CD4-positive, alpha-beta T cell treated with Interleukin-21 for 1 hour (primary cell): ENCODE data around the gene GZMM.
A peak's percentile ranks its signal among the peaks of the same experiment; 100 is the strongest.

Experiments used
- DNase-seq: peaks from one replicate; pipeline ENCODE4 v3.0.0-alpha.2; 2020

The GZMM gene

DNA sequence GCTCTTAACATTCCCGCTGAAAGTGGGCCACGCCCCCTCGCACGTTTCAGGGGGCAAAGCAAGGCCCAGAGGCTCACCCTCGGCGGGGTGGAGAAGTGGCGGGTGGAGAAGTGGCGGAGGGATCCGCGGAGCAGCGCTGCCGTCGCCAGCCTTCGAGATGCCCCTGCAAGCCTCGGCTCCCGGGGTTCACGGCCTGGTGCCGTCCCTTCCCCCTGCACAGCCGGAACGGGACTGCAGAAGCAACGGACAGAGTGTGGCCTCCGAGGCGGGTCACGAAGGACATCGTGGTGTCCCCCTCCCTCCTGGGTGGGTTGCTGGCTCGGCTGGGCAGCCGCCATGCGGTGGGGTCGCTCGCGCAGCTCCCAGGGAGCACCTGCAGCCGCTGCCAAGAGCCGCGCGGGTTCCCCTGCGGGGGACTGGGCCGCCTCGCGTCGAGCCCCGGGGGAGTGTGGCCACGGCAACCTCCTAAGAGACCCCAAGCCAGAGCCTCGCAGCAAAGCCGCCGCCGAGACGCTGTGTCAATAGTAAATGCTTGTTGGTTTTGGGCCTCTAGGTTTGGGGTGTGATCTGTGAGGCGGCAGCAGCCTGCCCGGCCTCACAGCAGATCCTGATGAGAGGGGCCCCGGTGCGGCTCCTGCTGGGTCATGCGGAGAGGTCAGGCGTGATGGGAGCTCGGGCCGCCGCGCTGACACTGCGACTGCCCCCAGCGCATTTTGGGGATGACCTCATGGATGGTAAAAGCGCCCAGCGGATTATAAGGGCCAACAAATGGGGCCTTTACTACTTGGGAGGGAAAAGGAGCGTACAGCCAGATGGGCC is 31.1 kb upstream of the GZMM start:
- no peak for DNase-seq

- DNase-seq = no peak
Measured at GRCh38 chr19:513368-514165, 30.3 kb upstream of the GZMM start.

DNA sequence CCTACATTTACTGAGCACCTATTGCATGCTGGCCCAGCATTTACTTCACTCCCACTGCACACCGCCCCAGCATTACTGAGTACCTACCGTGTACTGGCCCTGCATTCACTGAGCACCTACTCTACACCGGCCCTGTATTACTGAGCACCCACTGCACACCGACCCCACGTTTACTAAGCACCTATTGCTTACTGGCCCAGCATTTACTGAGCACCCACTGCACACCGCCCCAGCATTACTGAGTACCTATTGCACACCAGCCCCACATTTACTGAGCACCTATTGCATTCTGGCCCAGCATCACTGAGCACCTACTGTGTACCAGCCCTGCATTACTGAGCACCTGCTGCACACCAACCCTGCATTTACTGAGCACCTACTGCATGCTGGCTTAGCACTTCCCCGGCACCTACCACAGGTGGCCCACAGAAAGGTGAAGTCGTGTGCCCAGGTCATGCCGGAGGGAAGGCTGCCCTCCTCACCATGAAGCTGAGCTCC is 29.6 kb upstream of the GZMM start:
- DNase-seq = no peak

DNA sequence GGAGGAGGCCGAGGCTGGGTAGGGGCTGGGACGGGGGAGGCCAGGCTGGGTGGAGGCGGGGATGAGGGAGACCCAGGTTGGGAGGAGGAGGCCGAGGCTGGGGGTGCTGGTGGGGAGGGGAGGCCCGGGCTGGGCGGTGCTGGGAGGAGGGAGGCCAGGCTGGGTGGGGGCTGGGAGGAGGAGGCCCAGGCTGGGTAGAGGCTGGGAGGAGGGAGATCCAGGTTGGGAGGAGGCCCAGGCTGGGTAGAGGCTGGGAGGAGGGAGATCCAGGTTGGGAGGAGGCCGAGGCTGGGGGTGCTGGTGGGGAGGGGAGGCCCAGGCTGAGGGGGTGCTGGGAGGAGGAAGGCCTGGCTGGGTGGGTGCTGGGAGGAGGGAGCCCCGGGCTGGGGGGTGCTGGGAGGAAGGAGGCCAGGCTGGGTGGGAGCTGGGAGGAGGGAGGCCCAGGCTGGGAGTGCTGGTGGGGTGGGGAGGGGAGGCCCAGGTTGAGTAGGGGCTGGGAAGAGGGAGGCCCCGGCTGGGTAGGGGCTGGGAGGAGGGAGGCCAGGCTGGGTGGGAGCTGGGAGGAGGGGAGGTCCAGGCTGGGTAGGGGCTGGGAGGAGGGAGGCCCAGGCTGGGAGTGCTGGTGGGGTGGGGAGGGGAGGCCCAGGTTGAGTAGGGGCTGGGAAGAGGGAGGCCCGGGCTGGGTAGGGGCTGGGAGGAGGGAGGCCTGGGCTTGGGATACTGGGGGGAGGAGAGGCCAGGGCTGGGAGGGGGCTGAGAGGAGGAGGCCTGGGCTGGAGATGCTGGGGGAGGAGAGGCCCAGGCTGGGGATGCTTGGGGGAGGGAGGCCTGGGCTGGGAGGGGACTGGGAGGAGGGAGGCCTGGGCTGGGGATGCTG is 25.9 kb upstream of the GZMM start:
- no peak for DNase-seq

GRCh38 chr19:518598-519231 is 25.1 kb upstream of the GZMM start:
- peak; percentile 63 for DNase-seq

DNA sequence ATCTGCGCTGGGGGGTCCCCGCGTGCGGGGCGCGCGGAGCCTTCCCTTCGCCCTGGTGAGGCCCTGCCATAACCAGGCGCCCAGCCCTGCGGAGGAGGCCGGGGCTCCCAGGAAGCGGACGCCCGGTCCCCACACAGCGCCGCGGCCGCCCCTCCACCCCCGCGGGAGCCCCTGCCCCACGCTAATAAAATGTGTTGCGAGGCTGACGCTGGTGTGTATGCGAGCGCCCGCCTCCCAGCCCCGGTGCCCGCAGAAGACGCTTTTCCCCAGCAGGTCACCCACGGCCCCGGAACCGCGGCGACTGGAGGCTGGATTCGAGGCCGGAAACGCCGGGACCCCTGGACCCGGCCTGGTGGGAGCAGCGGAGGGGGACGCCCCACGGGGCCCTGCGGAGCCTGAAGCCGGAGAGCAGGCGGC is 24.4 kb upstream of the GZMM start:
- no peak for DNase-seq

GRCh38 chr19:522726-523125 is 21.1 kb upstream of the GZMM start:
- DNase-seq = no peak

DNA sequence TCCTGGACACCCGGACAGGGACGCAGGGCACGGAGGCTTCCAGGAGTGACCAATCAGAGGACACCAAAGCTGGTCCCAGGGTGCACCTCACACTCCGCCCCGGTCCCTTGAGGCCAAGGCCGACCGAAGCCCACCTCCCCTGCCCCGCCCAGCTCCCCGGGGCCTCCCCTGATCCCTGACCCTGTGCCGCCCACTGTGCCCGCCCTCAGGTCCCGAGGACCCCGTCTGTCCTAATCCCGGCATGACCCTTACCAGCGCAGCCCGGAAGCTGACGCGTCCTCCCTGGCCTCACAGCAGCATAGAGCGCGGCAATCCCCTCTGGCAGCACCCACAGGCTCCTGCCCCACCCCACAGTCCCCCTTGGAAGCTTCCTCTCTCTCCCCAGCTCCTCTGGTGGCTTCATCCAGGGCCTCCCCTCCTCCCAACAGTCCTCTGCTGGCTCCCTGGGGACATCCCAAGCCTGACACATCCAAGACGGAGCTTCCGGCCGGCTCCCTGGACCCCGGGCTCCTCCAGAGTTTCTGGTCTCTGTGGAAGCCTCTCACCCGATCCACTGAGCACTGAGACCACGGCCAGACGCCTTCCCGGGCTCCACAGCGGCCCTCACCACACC is 19.7 kb upstream of the GZMM start:
- DNase-seq = no peak

DNA sequence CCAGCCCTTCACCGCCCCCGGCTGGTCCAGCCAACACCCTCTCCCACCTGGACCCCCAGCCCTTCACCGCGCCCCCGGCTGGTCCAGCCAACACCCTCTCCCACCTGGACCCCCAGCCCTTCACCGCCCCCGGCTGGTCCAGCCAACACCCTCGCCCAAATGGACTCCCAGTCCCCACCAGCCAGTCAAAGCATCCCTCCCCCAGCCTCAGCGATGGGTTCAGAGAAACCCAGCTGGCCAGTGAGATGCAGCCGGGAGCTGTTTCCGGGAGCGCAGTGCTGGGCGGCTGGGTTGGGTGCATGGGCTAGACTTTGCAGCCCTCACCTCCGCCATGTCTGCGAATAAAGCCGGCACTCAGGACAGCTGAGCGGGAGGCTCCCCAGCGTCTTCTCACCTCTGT is 18.8 kb upstream of the GZMM start:
- no peak for DNase-seq

DNA sequence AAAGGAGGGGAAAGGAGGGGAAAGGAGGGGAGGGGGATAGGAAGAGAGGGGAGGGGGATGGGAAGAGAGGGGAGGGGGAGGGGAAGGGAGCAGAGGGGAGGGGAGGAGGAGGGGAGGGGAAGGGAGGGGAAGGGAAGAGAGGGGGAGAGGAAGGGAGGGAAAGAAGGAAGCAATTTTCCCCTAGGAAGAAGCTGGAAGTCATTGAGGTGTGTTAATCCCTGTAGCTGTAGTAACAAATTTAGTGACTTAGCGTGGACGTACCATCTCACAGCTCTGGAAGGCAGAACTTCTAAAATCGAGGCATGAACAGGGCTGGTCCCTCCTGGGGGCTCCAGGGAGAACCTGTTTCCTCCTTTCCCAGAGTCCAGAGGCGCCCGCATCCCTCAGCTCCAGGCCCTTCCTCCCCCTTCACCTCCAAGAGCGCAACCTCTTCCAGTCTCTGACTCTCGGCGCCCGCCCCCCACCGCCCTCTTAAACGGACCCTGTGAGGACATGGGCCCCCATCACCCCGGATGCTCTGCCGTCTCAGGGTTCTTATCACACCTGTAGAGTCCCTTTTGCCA is 17.9 kb upstream of the GZMM start:
- DNase-seq = no peak

GRCh38 chr19:530134-531008 is 13.5 kb upstream of the GZMM start:
- DNase-seq = no peak

DNA sequence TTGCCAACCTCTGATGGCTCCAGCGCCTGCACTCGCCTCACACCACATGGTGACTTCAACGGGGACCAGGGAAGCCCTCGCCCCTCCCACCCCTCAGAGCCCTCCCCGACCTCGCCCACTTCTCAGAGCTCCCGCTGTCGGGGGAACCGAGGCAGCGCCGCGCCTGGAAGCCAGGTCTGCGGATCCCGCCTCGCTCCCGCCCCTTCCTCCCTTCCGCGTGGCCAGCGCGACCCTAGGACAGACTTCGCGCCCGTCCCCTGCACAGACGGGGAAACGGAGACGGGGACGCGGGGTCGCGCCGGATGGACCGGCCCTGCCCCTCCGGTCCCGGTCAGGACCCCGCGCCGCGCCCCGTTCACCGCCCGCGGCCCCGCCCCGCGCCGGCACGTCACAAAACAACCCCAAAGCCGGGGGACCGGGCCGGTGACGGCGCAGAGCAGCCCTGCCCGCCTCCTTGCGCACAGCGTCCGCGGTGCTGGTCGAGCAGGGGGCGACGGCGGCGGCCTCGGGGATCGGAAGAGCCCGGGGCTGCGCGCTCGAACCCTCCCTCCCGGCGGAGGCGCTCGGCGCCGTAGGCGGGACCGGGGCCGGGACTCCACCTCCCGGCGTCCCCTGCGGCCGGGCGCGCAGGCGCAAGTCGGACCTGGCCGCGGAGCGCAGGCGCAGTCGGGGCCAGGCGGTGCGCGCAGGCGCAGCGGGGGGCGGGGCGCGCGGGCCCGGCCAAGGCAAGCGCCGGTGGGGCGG is 12.7 kb upstream of the GZMM start:
- DNase-seq = peak; percentile 90

DNA sequence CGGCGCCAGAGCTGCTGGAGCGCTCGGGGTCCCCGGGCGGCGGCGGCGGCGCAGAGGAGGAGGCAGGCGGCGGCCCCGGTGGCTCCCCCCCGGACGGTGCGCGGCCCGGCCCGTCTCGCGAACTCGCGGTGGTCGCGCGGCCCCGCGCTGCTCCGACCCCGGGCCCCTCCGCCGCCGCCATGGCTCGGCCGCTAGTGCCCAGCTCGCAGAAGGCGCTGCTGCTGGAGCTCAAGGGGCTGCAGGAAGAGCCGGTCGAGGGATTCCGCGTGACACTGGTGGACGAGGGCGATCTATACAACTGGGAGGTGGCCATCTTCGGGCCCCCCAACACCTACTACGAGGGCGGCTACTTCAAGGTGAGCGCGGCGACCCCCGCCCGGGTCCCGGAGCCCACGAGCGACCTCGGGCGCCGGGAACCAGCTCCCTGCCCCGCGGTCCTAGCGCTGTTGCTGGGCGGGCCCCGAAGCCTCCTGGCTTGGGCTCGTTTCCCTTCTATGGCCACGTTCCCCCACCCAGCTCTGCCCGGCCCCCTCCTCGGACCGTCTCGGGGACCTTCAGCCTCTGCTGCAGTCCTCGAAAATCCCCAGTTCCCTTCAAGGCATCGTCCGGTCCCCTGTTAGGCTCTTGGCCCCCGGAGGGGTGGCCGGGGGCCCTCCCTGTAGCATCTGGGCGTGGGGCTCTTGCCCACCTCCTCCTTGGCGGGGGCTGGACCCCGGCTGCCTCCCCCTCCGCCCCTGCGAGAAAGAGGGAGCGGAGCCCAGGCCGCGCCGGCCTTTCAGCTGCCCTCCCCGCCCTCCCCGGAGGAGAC is 11.9 kb upstream of the GZMM start, which contains the start of gene CDC34:
CDC34 (plus strand) TSS at position 8 of the 808 bp plus-strand sequence; CDS start at position 180, 172 bp downstream.
- no peak for DNase-seq

DNA sequence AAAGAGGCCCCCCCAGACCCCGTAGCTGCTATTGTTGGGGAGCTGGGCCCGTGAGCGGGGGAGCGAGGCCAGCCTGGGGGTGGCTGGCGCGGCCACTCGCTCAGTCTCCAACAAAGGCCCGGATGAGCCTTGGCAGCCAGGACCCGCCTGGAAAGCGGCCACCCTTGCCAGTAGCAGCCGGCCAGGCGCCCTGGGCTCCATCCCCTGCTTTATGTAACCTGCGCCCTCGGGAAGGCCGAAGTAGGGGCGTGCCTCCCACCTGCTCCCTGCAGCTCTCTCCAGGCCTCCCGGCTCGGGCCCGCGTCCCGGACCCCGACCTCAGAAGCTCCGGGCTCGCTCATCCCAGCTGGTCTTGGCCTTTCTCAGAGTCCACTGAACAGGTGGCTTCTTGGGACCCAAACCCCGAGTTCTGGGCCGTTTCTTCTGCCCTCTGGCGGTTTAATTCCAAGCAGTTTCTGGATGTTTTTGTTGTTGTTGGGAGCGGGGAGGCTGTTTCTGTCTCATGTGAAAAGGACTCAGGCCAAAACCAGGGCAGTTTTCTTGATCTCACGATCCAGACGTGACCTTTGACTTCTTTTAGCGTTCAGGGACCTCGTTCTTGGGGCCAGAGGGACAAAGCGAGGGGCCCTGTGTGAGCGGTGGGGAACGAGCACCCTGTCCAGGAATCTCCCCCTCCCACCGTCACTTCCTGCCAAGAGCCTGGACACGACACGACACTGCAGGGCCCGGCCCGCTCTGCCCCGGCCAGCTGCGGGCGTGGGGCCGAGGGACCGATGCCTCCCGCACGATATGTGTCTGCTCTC is 11.1 kb upstream of the GZMM start:
- DNase-seq = peak; percentile 63

GRCh38 chr19:533364-534058 is 10.3 kb upstream of the GZMM start:
- no peak for DNase-seq

GRCh38 chr19:534088-534487 is 9.8 kb upstream of the GZMM start:
- no peak for DNase-seq
